Measurements from ENCODE around the gene CFAP20DC.

- TF ChIP-seq CTCF (conservative IDR thresholded peaks at IDR 0.05; ENCODE audit: low read depth, low read length) (no peak), RFX5 (IDR thresholded peaks at IDR 0.05; ENCODE audit: low read depth, low read length) (no peak), USF2 (IDR thresholded peaks at IDR 0.05; ENCODE audit: low read depth, low read length) (no peak), POLR2A (IDR thresholded peaks at IDR 0.05; ENCODE audit: low read depth, low read length) (no peak), MXI1 (IDR thresholded peaks at IDR 0.05; ENCODE audit: borderline replicate concordance, low read depth, low read length) (no peak)
These were observed 14.9 kb upstream of the CFAP20DC start for GRCh38 chr3:59064728-59065127.
